Neuron (in vitro differentiated cells): ENCODE data around the gene KIF18A.
"Not testable (repeated sequence)": the region's sequence is repeated elsewhere in the genome, so short reads cannot be mapped to it uniquely, and the experiment has no call there.

Source experiments
- H2AFZ ChIP-seq: one replicate; pipeline ENCODE4 v1.6.1; 2013; ENCODE audit warnings: low read depth, mild to moderate bottlenecking, inconsistent platforms, low read length, moderate library complexity
- H3K27me3 ChIP-seq: one replicate; pipeline ENCODE4 v1.6.1; 2013; ENCODE audit warnings: low read length; ENCODE audit not compliant: insufficient read depth
- H3K36me3 ChIP-seq: one replicate; pipeline ENCODE4 v1.6.1; 2013; ENCODE audit warnings: low read length; ENCODE audit not compliant: insufficient read depth
- H3K4me1 ChIP-seq: one replicate; pipeline ENCODE4 v1.6.1; 2013; ENCODE audit warnings: low read length; ENCODE audit not compliant: insufficient read depth
- H3K4me3 ChIP-seq: 2 replicates; pipeline ENCODE4 v1.5.1; 2013; ENCODE audit warnings: mild to moderate bottlenecking, low read length, moderate library complexity
- H3K9me3 ChIP-seq: one replicate; pipeline ENCODE4 v1.6.1; 2013; ENCODE audit warnings: low read length

Gene KIF18A

DNA sequence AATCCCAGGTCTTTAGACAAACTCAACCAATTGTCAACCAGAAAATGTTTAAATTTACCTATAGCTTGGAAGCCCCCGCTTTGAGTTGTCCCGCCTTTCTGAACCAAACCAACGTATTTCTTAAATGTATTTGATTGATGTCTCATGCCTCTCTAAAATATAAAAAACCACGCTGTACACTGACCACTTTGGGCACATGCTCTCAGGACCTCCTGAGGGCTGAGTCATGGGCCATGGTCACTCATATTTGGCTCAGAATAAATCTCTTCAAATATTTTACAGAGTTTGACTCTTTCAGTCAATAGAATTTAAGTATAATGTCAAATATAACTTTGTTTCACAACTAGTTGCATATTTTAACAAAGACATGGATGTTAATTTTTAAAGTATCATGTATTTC is 5.7 kb downstream of the KIF18A start:
- H3K4me1 ChIP-seq, H2AFZ ChIP-seq, H3K27me3 ChIP-seq, H3K4me3 ChIP-seq, H3K36me3 ChIP-seq, H3K9me3 ChIP-seq: not testable (repeated sequence)

GRCh38 chr11:28100665-28101064 is 7.3 kb downstream of the KIF18A start:
- peaks cover 6% of the 10 kb centered on the region for H3K4me1 ChIP-seq
- H3K36me3 ChIP-seq: peaks cover 12% of the 10 kb centered on the region
- H2AFZ ChIP-seq: no peak overlapping the region
- no peak overlapping the region for H3K4me3 ChIP-seq
- H3K9me3 ChIP-seq: no peaks in the 10 kb centered on the region
- no peaks in the 10 kb centered on the region for H3K27me3 ChIP-seq

DNA sequence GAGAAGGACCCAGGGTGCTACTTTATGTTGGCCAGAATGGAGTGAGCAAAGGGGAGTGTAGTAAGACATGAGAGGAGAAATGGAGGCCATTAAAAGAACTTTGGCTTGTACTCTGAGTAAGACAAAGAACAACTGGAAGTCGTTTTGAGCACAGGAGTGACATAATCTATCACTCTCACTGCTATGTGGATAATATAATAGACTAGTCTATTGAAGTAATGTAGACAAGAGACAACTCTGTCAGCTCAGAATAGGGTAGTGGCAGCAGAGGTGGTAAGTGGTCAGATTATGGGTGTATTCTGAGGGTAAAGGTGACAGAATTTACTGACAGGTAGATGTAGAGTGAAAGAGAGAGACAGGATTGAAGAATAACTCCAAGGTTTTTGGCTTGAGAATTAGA is 8.2 kb downstream of the KIF18A start:
- no peak overlapping the region for H2AFZ ChIP-seq
- H3K36me3 ChIP-seq: peaks cover 14% of the 10 kb centered on the region
- H3K4me1 ChIP-seq: peaks cover 6% of the 10 kb centered on the region
- H3K4me3 ChIP-seq: no peak overlapping the region
- H3K27me3 ChIP-seq: no peaks in the 10 kb centered on the region
- H3K9me3 ChIP-seq: no peaks in the 10 kb centered on the region

- Histone ChIP-seq H3K36me3 (peaks cover 17% of the 10 kb centered on the region), H3K27me3 (no peaks in the 10 kb centered on the region), H3K4me3 (no peak overlapping the region), H3K9me3 (no peaks in the 10 kb centered on the region), H2AFZ (no peak overlapping the region), H3K4me1 (peaks cover 4% of the 10 kb centered on the region)
These were observed 9.7 kb downstream of the KIF18A start for GRCh38 chr11:28098257-28098656.

GRCh38 chr11:28092786-28093185 is 15.2 kb downstream of the KIF18A start:
- Histone ChIP-seq H2AFZ (no peak overlapping the region), H3K9me3 (no peaks in the 10 kb centered on the region), H3K4me1 (peaks cover 4% of the 10 kb centered on the region), H3K4me3 (no peak overlapping the region), H3K36me3 (peaks cover 38% of the 10 kb centered on the region), H3K27me3 (no peaks in the 10 kb centered on the region)

GRCh38 chr11:28090052-28090749 is 17.8 kb downstream of the KIF18A start:
- H2AFZ ChIP-seq: no peak overlapping the region
- H3K4me3 ChIP-seq: no peak overlapping the region
- H3K4me1 ChIP-seq: peaks cover 4% of the 10 kb centered on the region
- H3K9me3 ChIP-seq: no peaks in the 10 kb centered on the region
- H3K36me3 ChIP-seq: peaks cover 27% of the 10 kb centered on the region
- H3K27me3 ChIP-seq: no peaks in the 10 kb centered on the region

GRCh38 chr11:28089378-28089777 is 18.6 kb downstream of the KIF18A start:
- Histone ChIP-seq H3K4me1 (peaks cover 4% of the 10 kb centered on the region), H3K36me3 (peaks cover 27% of the 10 kb centered on the region), H3K27me3 (no peaks in the 10 kb centered on the region), H2AFZ (no peak overlapping the region), H3K9me3 (no peaks in the 10 kb centered on the region), H3K4me3 (no peak overlapping the region)

GRCh38 chr11:28087693-28088092 is 20.3 kb downstream of the KIF18A start:
- not testable (repeated sequence) for H3K4me1 ChIP-seq, H3K4me3 ChIP-seq, H2AFZ ChIP-seq, H3K27me3 ChIP-seq, H3K9me3 ChIP-seq
- peaks cover 35% of the 10 kb centered on the region for H3K36me3 ChIP-seq

- H3K36me3 ChIP-seq: peaks cover 38% of the 10 kb centered on the region
- H2AFZ ChIP-seq, H3K4me3 ChIP-seq, H3K27me3 ChIP-seq, H3K4me1 ChIP-seq, H3K9me3 ChIP-seq: not testable (repeated sequence)
These were observed 20.8 kb downstream of the KIF18A start for GRCh38 chr11:28087192-28087591.

DNA sequence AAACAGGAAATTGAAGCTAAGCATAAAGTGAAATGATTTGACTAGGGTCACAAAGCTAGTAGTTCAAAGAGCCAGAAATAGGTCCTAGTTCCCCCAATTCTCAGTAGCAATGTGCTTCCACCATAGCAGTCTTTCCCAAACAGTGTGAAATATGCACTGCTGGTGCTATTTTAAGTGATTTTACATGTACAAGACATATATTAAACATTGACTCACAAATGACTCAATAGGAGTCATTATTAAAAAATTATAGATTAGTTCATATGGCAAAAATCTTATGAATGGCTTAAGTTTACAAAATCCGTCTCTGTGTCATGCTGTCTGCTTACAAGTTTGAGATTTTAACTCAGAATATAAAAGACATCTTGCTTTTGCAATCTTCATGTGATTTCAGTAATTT is 21.4 kb downstream of the KIF18A start:
- Histone ChIP-seq H3K4me3 (no peak overlapping the region), H3K36me3 (peaks cover 44% of the 10 kb centered on the region), H3K4me1 (no peaks in the 10 kb centered on the region), H2AFZ (no peak overlapping the region), H3K27me3 (no peaks in the 10 kb centered on the region), H3K9me3 (no peaks in the 10 kb centered on the region)

DNA sequence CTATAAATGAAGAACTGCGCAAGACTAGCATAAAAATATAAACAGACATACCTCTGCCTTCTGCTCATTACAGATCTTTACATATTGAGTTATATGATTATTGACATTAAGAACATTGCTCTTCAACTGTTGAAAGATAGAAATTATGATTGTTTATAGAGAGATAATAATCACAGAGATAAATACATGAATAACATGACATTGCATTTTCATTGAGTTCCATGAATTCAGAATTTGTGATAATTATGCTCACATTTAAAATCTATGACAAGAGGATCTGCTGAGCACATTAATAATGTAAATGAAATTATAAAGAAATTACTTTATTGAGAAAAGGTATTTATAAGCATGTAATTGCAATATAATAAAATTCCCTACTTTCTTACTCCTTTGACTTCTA is 24.8 kb downstream of the KIF18A start:
- no peak overlapping the region for H2AFZ ChIP-seq
- no peaks in the 10 kb centered on the region for H3K27me3 ChIP-seq
- no peaks in the 10 kb centered on the region for H3K9me3 ChIP-seq
- H3K4me3 ChIP-seq: no peak overlapping the region
- no peaks in the 10 kb centered on the region for H3K4me1 ChIP-seq
- H3K36me3 ChIP-seq: peaks cover 48% of the 10 kb centered on the region

DNA sequence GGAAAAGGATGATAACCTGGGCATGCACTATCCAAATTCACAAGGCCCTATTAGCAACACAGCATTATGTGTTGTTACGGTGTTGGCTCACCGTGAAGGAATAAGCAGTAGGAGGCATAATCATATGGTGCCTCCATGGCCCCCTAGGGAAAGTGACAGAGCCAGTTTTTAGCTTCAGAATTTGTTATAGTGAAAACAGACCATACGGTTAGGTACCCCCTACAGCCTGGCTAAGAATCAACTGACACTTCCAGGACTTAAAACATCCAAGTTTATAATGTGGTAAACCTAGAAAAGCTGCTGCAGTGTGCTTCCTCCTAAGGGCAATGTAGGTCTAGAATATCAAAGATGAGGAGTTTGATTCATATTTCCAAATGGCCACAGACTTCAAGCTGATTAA is 30.4 kb downstream of the KIF18A start:
- H3K9me3 ChIP-seq: no peaks in the 10 kb centered on the region
- no peak overlapping the region for H2AFZ ChIP-seq
- no peak overlapping the region for H3K4me3 ChIP-seq
- H3K4me1 ChIP-seq: no peaks in the 10 kb centered on the region
- peaks cover 44% of the 10 kb centered on the region for H3K36me3 ChIP-seq
- no peaks in the 10 kb centered on the region for H3K27me3 ChIP-seq

DNA sequence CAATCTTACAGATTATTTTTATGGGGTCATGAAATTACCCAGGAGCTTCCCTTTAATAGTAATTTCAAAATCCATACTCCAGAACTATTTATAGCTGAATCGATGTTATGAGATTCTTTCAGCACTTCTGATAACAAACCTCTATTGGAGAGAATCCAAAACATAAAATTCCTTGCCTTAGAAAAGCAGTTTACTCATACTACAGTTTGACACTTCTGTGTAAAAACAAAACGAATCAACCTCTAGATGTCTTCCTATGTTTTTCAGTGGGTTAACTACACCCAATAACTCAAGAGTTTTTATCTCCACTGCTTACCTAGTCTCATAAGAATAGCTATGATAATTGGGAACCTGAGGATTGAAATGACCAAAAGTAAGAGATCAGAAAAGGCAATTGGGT is 35.6 kb downstream of the KIF18A start:
- H3K36me3 ChIP-seq: peaks cover 16% of the 10 kb centered on the region
- H2AFZ ChIP-seq: no peak overlapping the region
- no peaks in the 10 kb centered on the region for H3K4me1 ChIP-seq
- no peaks in the 10 kb centered on the region for H3K27me3 ChIP-seq
- no peaks in the 10 kb centered on the region for H3K9me3 ChIP-seq
- H3K4me3 ChIP-seq: no peak overlapping the region

DNA sequence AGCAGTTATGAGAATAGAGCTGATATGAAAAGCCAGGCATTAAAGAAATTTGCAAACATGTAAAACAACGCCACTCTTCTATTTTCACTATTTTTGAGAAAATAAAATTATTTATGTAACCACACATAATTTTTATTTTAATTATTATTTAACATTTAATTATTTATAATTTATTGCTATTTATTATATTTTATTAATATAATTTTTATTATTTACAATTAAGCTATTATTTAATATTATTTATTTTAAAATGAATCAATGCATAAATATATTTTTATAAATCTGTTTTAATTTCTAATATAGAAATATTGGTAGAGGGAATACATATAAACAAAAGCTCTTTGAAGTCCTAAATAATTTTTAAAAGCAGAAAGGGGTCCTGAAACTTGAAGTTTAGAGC is 36.7 kb downstream of the KIF18A start:
- H3K36me3 ChIP-seq: peaks cover 13% of the 10 kb centered on the region
- H3K4me1 ChIP-seq: no peaks in the 10 kb centered on the region
- H3K27me3 ChIP-seq: no peaks in the 10 kb centered on the region
- H3K9me3 ChIP-seq: no peaks in the 10 kb centered on the region
- H3K4me3 ChIP-seq: no peak overlapping the region
- no peak overlapping the region for H2AFZ ChIP-seq
